ENCODE measurements around the gene EIF2AK3.

The EIF2AK3 gene

GRCh38 chr2:88540346-88540745 is 86.9 kb downstream of the EIF2AK3 start:
- no peak for DNase-seq (ENCODE audit: low spot score)

GRCh38 chr2:88538362-88538917 is 88.8 kb downstream of the EIF2AK3 start:
- no peak for DNase-seq (ENCODE audit: low spot score)

GRCh38 chr2:88537640-88538039 is 89.6 kb downstream of the EIF2AK3 start:
- DNase-seq (ENCODE audit: low spot score) = no peak

- DNase-seq (ENCODE audit: low spot score) = no peak
These were observed 97.2 kb downstream of the EIF2AK3 start for GRCh38 chr2:88530081-88530480.

GRCh38 chr2:88521445-88522073 is 105.7 kb downstream of the EIF2AK3 start:
- no peak for DNase-seq (ENCODE audit: low spot score)

GRCh38 chr2:88517759-88518201 is 109.5 kb downstream of the EIF2AK3 start:
- DNase-seq (ENCODE audit: low spot score) = no peak
